Measurements from ENCODE around the gene TESK2.
A peak's percentile ranks its signal among the peaks of the same experiment; 100 is the strongest.

Gene TESK2

DNA sequence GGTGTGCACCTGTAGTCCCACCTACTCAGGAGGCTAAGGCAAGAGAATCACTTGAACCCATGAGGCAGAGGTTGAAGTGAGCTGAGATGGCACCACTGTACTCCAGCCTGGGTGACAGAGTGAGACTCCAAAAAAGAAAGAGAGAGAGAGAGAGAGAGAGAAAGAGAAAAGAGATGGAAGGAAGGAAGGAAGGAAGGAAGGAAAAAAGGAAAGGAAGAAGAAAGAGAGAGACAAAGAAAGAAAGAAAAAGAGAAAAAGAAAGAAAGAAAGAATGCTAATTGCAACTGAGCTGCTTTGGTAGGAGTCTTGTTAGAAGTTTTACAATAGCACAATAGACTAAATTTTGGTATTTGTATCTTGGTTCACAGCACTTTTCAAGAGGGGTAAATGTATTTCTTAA, 25.7 kb downstream of the TESK2 start:
- DNase-seq, result no peak

DNA sequence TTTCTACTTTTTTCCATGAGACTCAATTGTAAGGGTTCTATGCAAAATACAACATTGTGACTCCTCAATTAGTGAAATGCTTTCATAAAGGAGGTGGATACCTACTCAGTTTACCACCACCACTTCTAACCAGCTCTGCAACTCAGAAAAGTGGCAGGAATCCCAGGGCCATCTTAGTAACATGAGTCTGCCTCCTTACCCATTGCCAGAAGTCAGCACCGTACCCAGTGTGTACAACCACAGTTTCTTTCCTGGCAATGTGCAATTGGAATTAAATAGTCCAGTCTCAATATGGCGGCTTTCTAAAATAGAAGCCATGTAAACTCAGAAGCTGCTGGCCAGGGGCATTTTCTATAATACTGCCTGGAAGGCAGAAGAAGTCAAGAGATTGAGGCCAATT, 32.1 kb downstream of the TESK2 start:
- DNase-seq, result no peak

DNA sequence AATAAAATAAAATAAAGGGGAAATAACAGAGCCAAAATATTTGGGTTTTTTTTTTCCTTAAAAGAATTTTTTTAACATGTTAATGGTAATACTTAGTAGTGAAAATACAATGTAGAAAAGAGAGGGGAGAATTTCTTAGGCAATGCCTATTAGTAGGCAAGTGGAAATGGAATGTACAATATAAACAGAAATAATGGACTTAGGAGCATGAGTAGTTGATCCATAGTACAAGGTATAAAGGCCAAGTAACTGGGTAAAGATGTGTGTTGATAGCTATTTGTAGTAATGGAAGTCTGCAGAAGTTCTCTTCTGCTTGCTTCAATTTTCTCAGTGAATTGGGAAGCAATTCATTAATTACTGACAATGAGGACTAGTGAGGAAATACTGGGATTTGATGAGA, 34.4 kb downstream of the TESK2 start:
- DNase-seq, result no peak

DNA sequence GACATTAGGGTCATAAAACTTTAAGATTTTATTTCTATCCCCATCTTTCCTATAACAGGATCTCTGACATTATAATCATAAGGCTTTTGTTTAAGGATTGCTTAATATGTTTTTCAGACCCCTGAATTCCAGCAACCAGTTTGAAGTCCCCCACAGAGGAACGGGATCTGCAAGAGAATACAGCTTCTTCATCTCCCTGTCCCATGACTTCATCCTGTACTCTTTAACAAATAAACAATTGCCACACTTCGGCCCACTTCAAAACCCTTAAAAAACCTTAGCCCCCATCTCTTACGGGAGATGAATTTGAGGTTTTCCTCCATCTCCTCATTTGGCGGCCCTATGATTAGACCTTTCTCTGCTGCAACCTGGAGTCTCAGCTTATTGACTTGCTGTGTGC, 35.8 kb downstream of the TESK2 start:
- DNase-seq, result no peak

DNA sequence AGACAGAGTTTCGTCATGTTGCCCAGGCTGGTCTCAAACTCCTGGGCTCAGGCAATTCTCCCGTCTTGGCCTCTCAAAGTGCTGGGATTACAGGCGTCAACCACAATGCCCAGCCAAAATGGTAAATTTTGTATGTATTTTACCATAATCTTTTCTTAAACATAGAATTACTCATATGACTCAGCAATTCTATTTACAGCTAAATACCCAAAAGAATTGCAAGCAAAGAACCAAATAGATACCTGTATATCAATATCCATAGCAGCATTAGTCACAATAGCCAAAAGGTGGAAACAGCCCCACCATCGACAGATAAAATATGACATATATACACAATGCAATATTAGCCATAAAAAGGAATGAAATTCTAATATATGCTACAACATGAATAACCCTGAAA, 36.5 kb downstream of the TESK2 start:
- DNase-seq, result no peak

DNA sequence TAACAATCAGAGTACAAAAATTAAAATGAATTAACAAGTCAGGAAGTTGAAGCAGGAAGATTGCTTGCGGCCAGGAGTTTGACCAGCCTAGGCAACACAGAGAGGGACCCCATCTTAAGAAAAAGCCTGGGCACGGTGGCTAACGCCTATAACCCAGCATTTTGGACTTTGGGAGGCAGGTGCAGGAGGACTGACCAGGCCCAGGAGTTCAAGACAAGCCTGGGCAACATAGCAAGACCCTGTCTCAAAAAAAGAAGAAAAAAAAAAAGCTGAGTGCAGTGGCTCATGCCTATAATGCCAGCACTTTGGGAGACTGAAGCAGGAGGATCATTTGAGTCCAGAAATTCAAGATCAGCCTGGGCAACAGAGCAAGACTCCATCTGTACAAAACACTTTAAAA, 38.5 kb downstream of the TESK2 start:
- DNase-seq, result no peak

DNA sequence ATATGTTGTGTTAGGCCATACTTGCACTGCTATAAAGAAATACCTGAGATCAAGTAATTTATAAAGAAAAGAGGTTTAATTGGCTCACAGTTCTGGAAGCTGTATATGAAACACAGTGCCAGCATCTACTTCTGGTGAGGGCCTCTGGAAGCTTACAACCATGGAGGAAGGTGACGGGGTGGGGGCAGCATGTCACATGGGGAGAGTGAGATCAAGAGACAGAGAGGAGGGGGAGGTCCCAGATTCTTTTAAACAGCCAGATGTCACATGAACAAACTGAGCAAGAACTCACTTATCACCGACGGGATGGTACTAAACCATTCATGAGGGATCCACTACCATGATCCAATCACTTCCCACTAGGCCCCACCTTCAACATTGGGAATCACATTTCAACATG, 42.6 kb downstream of the TESK2 start:
- DNase-seq, result no peak

DNA sequence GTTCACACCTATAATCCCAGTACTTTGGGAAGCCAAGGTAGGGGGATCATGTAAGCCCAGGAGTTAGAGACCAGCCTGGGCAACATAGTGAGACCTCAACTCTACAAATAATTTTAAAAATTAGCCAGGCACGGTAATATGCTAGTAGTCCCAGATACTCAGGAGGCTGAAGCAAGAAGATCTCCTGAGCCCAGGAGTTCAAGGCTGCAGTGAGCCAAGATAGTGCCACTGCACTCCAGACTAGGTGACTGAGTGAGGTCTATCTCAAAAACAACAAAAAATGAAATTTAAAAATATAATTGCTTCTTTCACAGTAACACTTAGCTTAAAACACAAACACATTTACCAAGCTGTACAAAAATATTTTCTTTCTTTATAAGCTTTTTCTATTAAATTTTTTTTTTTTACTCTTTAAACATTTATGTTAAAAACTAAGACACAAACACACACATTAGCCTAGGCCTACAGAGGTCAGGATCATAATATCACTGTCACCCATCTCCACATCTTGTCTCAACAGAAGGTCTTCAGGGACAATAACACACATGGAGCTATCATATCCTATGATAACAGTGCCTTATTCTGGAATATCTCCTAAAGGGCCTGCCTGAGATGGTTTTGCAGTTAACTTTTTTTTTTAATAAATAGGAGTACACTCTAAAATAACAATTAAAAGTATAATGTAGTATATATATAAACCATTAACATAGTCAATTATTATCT, 43.9 kb downstream of the TESK2 start:
- no peak for DNase-seq

DNA sequence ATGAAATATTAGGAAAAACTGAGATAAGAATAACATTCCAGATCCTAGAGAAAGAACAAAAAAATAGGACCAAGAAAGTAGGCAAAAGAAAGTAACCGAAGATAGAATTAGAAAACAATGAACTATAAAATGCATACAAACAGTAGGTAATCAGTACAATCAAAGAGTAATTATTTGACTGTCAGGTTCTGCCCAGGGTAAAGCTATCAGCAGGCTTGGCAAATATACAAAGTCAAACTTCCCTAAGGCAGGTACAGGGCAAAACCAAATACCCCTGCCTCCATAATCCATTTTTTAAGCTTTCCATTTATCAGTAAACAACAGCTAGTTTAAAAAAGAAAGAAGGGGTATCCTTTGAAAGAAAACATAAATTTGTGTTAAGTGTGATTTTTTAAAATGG, 44.4 kb downstream of the TESK2 start:
- no peak for DNase-seq

DNA sequence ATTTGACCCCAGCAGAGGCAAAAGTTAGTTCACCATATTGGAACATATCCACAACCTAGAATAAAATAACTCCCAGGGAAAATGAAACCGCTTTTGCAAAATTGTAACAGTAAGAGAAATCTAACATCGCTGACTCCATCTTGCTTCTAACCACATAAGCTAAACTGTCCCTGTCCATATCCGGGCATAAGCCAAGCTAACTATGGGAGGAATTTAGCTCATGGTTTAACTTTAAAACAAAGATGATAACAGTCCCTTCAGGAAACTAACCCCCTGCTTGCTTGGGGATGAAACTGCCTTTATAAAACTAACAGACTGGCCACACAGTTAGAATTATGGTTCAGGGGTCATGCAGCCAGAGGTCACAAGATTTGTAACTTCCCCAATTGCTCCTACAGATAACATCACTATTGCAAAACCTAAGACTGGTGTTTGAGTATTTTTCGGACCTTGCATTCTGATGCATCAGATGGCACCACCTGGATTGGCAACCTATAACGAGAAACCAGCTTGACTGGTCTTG, 46.3 kb downstream of the TESK2 start:
- DNase-seq, result peak; percentile 33

DNA sequence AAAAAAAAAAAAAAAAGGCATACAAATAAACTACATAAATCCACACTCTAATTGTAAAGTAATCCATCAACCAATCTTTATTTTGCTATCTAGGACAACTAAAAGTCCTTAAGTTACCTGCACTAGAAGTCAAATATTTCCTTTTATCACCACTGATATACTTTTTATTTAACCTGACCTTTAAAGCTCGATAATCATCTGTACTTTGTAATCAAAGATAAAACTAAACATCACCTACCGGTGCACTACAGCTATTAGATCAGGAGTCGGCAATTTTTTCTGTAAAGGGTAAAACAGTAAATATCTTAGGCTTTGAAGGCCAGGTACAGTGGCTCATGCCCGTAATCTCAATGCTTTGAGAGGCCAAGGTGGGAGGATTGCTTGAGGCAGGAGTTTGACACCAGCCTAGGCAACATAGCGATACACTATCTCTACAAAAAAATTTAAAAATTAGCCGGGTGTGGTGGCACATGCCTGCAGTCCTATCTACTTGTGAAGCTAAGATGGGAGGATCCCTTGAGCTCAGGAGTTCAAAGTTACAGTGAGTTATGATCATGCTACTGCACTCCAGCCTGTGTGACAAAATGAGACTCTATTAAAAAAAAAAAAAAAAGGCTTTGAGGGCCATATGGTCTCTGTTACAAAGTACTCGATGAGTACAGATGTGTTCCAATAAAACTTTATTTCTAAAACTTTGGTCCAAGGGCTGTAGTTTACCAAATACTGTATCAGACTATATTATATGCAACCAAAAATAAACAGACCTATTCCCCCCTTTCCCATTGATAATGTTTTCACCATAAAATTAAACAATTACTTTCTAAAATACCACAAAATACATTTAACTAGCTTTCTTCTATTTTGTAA, 47.1 kb downstream of the TESK2 start:
- no peak for DNase-seq

DNA sequence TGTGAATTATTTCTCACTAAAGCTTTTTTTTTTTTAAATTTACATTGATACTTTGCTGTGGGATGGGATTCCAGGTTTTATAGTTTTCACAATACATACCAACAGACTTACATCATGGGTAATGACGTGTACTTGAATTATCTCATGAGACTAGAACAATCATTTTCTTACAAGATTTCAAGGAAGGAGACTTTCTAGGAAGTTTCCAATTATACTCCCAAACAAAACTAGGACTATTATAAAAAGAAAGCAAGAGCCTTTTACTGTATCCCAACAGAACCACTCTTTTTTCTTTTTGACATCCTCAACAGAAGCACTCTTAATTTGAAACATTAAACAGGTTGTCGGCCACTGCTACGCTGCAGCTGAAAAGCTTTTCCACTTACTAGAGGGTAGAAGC, 48.7 kb downstream of the TESK2 start:
- no peak for DNase-seq

DNA sequence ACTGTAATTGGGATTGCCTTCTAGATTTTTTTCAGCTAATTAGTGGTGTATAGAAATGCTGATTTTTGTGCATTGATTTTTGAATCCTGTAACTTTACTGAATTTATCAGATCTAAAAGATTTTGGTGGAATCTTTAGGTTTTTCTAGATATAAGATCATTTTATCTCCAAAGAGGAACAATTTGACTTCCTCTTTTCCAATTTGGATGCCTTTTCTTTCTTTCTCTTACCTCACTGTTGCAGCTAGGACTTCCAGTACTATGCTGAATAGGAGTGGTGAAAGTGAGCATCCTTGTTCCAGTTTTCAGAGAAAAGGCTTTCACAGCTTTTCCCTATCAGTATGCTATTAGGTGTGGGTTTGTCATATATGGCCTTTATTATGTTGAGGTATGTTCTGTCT, 53.6 kb downstream of the TESK2 start:
- DNase-seq, result peak; percentile 23

DNA sequence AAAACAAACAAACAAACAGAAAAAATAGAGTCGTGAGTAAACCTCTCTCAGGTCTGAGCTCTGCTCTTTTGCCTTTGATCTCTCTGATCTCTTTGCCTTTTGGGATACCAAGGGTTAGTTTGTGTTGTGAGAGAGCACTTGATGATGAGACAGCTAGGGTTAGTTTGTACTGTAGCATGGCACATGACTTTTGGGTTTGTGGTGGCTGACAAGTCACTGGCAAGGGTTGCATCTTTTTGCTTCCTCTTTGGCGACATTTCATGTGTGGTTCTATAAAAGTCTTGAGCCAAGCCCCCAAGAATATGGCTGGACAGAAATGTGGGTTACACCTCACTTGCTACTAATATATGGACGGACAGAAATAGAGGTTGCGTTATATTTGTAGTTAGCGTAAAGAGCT, 60.5 kb downstream of the TESK2 start:
- peak; percentile 20 for DNase-seq

DNA sequence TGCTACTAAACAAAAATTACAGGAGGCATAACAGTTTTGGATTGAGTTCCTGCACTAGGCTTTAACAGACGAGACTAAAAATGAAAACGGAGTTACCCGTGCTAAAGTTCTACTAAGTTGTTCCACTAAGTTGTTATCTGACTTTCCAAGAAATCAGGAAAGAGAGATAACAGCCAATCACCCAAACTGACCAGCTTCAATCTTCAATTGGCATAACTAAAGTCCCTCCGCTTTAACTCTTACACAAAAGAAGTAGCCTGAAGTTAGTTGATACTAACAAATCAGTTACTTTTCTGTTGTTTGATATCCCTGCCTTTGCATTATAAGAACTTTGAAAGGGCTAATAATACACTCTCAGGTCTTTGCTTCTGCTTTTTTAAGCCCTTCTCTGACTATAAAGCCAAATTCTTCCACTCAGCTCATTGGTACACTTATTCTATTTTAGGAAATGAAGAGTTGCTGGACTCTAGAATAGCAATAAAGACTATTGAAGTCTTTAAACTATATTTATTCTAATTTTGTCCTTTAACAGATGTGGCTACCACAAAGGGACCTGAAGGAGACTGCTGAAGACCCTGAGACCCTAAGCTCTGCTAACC, 61.3 kb downstream of the TESK2 start:
- peak; percentile 78 for DNase-seq

DNA sequence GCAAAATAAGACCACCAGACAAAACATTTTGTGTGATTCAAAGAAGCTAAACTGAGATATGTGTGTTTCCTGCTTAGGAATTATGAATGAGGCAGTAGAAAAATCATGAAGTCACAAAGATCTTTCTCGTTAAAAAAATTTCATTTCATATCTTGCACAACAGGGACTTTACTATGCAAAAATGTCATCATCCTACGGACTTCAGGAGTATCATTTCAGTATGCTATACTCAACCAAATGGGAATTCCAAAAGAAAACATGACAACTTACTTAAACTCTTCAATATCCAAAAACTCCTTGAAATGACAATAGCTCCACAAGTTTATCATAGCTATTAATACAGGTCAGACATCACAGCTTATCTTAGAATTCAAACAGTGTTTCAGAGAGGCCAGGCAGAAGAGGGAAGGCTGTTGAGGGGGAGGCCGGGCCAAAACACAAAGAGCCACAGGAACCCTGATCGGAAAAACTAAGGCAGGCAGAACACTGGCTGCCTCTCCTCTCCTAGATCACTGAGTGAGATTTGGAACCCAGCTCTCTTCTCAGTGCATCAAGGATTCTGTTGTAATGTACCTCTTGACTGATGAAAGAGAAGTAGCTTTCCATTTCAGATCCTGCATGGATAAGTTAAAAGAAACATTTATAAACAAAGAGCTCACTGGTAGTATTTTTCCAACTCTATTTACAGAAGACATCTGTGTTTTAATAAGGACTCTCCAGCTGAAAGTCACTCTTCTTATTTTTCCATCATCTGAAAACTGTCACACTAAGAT, 66.9 kb downstream of the TESK2 start:
- DNase-seq, result peak; percentile 21

DNA sequence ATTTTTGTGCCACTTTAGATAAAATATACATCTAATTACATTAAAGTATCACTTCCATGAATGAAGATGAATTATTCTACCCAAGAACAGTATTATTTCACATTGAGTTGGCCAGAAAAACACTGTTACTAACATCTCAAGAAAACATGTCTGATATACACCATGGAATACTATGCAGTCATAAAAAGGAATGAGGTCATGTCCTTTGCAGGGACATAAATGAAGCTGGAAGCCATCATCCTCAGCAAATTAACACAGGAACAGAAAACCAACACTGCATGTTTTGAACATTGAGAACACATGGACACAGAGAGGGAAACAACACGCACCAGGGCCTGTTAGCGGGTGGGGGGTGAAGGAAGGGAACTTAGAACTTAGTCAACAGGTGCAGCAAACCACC, 69.0 kb downstream of the TESK2 start:
- DNase-seq, result no peak

DNA sequence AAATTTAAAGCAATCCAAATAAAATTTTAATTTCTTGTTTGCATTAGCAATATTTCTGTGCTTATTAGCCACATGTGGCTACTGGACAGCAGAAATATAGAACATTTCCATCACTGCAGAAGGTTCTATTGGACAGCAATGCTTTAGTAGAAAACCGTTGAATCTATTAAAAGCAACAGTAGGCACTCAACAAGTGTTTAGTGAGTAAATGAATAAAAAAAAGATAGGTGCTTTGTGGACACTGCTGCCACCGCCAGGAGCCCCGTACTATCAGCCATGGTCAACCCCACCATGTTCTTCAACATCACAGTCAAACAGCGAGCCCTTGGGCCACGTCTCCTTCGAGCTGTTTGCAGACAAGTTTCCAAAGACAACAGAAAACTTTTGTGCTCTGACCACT, 76.2 kb downstream of the TESK2 start:
- DNase-seq, result no peak

DNA sequence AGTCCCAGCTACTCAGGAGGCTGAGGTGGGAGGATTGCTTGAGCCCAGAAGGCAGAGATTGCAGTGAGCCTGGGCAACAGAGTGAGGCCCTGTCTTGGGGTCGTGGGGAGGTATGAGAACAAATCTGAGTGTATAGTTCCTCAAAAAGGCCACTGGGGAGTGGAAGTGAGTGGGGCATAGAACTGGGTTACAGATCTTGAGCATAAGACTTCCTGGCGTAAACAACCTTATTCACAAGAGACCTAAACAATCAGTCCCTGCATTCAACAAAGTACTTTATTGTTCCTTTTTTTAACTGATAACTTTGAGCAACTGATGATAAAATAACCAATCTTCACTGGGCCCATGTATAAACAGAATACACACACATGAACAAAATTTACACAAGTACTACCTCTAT, 78.1 kb downstream of the TESK2 start:
- DNase-seq, result peak; percentile 7

DNA sequence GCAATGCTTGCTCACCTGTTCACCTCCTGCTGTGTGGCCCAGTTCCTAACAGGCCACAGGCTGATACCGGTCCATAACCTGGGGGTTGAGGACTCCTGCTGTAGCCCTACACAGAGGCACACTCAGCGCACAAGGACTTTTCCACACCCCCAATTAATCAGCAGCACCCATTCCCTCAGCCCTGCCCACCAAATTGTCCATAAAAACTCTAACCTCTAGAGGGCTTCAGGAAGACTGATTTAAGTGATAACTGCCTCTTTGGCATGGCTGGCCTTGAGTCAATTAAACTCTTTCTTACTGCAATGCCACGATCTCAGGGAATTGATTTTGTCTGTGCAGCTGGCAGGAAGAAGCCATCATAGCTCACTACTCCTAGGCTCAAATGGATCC, 79.5 kb downstream of the TESK2 start:
- DNase-seq, result no peak

DNA sequence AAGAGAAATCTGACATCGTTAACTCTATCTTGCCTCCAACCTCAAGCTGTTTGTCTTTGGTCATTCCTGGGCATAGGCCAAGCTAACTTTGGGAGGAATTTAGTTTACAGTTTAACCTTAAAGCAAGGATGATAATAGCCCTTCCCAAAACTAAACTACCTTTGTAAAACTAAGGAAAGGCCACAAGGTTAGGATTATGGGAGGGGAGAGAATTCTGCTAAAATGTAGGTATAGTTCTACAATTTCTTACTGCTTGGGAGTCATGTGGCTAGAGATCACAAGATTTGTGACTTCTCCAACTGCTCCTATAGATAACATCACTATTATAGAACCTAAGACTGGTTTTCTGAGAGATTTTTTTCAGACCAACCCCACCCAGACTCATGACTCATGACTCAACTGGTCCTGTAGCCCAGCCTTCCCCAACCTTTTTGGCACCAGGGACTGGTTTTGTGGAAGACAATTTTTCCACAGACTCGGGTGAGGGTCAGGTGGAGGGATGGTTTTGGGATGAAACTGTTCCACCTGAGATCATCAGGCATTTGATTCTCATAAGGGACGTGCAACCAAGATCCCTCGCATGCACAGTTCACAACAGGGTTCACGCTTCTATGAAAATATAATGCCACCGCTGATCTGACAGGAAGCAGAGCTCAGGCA, 80.0 kb downstream of the TESK2 start:
- peak; percentile 65 for DNase-seq

DNA sequence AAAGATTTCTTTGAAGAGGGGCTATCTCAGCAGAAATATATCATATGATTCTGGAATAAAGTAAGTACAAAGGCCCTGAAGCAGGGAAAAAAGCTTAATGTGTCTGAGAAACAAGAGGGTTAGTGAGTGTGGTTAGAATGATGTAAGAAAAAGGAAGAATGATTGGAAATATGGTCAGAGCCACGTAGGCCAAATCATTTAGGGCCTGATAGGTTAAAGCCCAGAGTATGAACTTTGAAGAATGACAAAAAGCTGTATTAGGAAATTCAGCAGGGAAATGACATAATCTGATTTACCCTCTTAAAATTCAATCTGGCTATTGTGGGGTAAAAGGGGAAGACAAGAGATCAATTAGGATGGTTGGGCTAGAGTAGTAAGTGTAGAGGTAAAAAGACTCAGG, 81.7 kb downstream of the TESK2 start:
- DNase-seq, result peak; percentile 64
